ENCODE results near the gene PRPF39. TPM values are rescaled to one million over a fixed set of nuclear protein-coding genes. Genes with fewer than 3 reads are reported as not detected.

PRPF39 gene
- total RNA-seq, 1 donor from 2014 or later = 31.3 TPM

DNA sequence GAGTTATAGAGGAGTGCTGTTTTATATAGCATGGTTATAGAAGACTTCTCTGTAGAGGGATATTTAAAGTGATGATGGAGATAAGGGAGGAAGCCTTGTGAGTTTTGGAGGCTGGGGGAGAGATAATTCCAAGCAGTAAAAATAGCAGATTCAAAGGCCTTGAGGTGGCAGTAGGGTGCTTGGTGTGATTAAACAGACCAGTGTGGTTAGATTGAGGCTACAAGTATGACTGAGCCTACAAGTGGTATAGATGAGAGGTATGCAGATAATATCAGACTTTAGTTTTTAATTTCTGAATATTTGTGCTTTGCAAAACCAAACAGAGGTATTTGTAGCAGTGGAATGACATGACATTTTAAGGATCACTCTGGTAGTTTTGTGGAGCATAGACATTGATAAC is 72.2 kb downstream of the PRPF39 start:
- H3K4me3 ChIP-seq = no peak overlapping the region
- intact Hi-C loops (cut with DNase I) = no loop called here
- no peaks in the 10 kb centered on the region for H3K4me1 ChIP-seq
- H3K36me3 ChIP-seq = no peaks in the 10 kb centered on the region
- no peaks in the 10 kb centered on the region for H3K27me3 ChIP-seq
- ATAC-seq (no peak), DNase-seq (no peak)
- TF ChIP-seq, protein P1, sequence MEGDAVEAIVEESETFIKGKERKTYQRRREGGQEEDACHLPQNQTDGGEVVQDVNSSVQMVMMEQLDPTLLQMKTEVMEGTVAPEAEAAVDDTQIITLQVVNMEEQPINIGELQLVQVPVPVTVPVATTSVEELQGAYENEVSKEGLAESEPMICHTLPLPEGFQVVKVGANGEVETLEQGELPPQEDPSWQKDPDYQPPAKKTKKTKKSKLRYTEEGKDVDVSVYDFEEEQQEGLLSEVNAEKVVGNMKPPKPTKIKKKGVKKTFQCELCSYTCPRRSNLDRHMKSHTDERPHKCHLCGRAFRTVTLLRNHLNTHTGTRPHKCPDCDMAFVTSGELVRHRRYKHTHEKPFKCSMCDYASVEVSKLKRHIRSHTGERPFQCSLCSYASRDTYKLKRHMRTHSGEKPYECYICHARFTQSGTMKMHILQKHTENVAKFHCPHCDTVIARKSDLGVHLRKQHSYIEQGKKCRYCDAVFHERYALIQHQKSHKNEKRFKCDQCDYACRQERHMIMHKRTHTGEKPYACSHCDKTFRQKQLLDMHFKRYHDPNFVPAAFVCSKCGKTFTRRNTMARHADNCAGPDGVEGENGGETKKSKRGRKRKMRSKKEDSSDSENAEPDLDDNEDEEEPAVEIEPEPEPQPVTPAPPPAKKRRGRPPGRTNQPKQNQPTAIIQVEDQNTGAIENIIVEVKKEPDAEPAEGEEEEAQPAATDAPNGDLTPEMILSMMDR (IDR thresholded peaks at IDR 0.05) = no peak
- H3K9me3 ChIP-seq = no peaks in the 10 kb centered on the region
- no peak overlapping the region for H3K27ac ChIP-seq

Other genes with a start within 250 kb of the PRPF39 start
- gene KLHL28, start 122.2 kb upstream of the PRPF39 start, total RNA-seq = 12.4 TPM
- 12.6 TPM for gene TOGARAM1, start 121.9 kb upstream of the PRPF39 start, total RNA-seq
- 33.0 TPM for gene FKBP3, start 50.4 kb downstream of the PRPF39 start, total RNA-seq
- gene FANCM, start 51.8 kb downstream of the PRPF39 start, total RNA-seq = 3.1 TPM
- 32.3 TPM for gene MIS18BP1, start 169.1 kb downstream of the PRPF39 start, total RNA-seq

Measured in upper lobe of right lung (tissue), 1 donor.